Activated T-cell treated with anti-CD3 and anti-CD28 coated beads, Interleukin-2, amount 50 U/mL, for 72 hours (primary cell): Measurements from ENCODE around the gene EPHA4. TPM values are rescaled to one million over a fixed set of nuclear protein-coding genes. Genes with fewer than 3 reads are reported as not detected.

Source experiments
- ATAC-seq, 2 donors: fragments of 150-1000 bp; cut with Tn5 transposase; replicated peaks in 1 of 2; 2 replicates each; pipeline ENCODE4 v1.10.0; 2021; ENCODE audit warnings: moderate library complexity in 2 of 2, mild to moderate bottlenecking in 1 of 2
- DNase-seq, 2 donors: peaks; one replicate each; pipeline ENCODE4 v3.0.0; 2021 to 2022; ENCODE audit warnings: mixed read lengths in 1 of 2
- H3K27ac Mint-ChIP-seq: one replicate; pipeline ENCODE4 v1.8.0; 2022; ENCODE audit warnings: mild to moderate bottlenecking, moderate library complexity, mixed read lengths
- H3K27me3 Mint-ChIP-seq: one replicate; pipeline ENCODE4 v1.8.0; 2022; ENCODE audit warnings: low read depth, mixed read lengths
- H3K36me3 Mint-ChIP-seq, 2 donors: one replicate each; pipeline ENCODE4 v1.8.0; 2022; ENCODE audit warnings: mixed read lengths in 2 of 2, mild to moderate bottlenecking in 1 of 2; ENCODE audit not compliant: insufficient read depth in 2 of 2
- H3K4me1 Mint-ChIP-seq: one replicate; pipeline ENCODE4 v1.8.0; 2022; ENCODE audit warnings: low read depth, mixed read lengths
- H3K4me3 Mint-ChIP-seq, 2 donors: one replicate each; pipeline ENCODE4 v1.8.0; 2022; ENCODE audit warnings: mild to moderate bottlenecking in 2 of 2, mixed read lengths in 2 of 2, moderate library complexity in 2 of 2
- H3K9me3 Mint-ChIP-seq, 2 donors: one replicate each; pipeline ENCODE4 v1.8.0; 2022; ENCODE audit warnings: mixed read lengths in 2 of 2
- total RNA-seq, 2 donors: library from RNA; stranded (reverse); gene quantifications; one replicate each; pipeline ENCODE4 v1.2.3, GENCODE V29; 2022

The EPHA4 gene
- total RNA-seq, 2 donors from 2014 or later = 3.4 to 6.6 TPM

DNA sequence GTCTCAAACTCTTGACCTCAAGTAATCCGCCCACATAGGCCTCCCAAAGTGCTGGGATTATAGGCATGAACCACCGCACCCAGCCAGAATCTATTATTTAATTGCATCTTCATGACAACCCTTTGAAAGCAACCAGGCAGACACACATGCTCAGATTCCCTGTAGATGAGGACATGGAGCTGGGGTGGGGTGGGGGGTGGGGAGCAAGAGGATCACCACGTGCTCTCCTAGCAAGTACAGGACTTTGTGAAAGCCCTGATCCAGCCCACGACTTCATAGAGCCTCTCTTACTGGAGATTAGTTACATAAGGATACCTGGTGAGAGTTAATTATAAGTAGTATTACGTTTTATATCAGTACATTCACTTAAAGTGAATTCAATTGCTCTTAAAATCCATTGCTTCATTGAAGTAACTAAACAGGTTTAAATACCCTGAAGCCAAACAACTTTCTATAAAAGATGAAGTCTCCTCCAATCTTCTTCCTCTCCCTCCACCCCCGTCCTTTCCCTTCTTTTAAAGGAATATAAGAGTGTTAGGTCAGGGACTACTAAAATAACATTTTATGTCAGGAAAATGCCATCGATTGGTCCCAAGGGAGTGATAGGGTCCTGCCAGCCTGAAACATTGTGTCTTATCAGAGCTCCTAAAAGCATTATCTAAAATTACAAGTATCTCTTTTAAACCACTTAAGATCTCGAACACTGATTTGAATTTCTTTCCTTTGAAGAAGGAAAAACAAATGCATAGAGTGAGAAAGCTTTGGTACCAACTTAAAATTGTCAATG, 123.9 kb downstream of the EPHA4 start:
- Mint-ChIP-seq H3K27me3 (no peaks in the 10 kb centered on the region), H3K9me3 (no peaks in the 10 kb centered on the region), H3K36me3 (no peaks in the 10 kb centered on the region), H3K4me3 (no peak overlapping the region), H3K4me1 (peaks cover 9% of the 10 kb centered on the region), H3K27ac (no peak overlapping the region)
- no peak for ATAC-seq
- no peak for DNase-seq

GRCh38 chr2:221447310-221447709, 124.8 kb downstream of the EPHA4 start:
- H3K36me3 Mint-ChIP-seq = no peaks in the 10 kb centered on the region
- no peaks in the 10 kb centered on the region for H3K27me3 Mint-ChIP-seq
- H3K4me1 Mint-ChIP-seq = peaks cover 9% of the 10 kb centered on the region
- ATAC-seq (no peak), DNase-seq (no peak)
- H3K4me3 Mint-ChIP-seq = no peak overlapping the region
- H3K27ac Mint-ChIP-seq = no peak overlapping the region
- H3K9me3 Mint-ChIP-seq = no peaks in the 10 kb centered on the region

GRCh38 chr2:221446140-221446539, 126.0 kb downstream of the EPHA4 start:
- Mint-ChIP-seq H3K4me3 (no peak overlapping the region), H3K4me1 (peaks cover 9% of the 10 kb centered on the region), H3K9me3 (no peaks in the 10 kb centered on the region), H3K27ac (no peak overlapping the region), H3K27me3 (no peaks in the 10 kb centered on the region), H3K36me3 (no peaks in the 10 kb centered on the region)
- DNase-seq = no peak
- ATAC-seq = no peak

GRCh38 chr2:221444106-221444505, 128.0 kb downstream of the EPHA4 start:
- no peak overlapping the region for H3K4me3 Mint-ChIP-seq
- DNase-seq (no peak), ATAC-seq (peak; percentile 41 to 74)
- H3K4me1 Mint-ChIP-seq = peaks cover 9% of the 10 kb centered on the region
- H3K27ac Mint-ChIP-seq = no peak overlapping the region
- no peaks in the 10 kb centered on the region for H3K27me3 Mint-ChIP-seq
- H3K9me3 Mint-ChIP-seq = no peaks in the 10 kb centered on the region
- no peaks in the 10 kb centered on the region for H3K36me3 Mint-ChIP-seq

- no peaks in the 10 kb centered on the region for H3K27me3 Mint-ChIP-seq
- DNase-seq (no peak), ATAC-seq (no peak)
- H3K36me3 Mint-ChIP-seq = no peaks in the 10 kb centered on the region
- no peak overlapping the region for H3K27ac Mint-ChIP-seq
- no peak overlapping the region for H3K4me3 Mint-ChIP-seq
- peaks cover 9% of the 10 kb centered on the region for H3K4me1 Mint-ChIP-seq
- H3K9me3 Mint-ChIP-seq = no peaks in the 10 kb centered on the region
Measured at GRCh38 chr2:221443645-221444044, 128.5 kb downstream of the EPHA4 start.

DNA sequence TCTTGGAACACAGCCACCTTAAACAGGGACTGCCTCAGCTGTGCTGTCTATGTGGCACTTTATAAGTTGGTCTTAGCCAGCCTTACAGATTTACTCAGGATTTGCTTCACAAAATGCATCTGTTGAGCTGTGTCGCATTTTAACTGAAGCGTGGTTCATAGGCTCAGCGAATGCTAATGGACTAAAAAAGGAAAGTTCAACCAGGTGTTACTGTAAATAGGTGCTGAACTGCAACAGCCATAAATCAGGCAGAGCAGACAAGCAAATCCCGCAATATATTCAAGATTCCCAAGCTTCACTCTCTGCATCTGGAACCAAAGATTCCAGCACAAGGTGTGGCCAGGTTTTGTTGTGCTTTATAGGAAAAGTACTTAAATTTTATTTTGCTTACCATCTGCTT, 130.0 kb downstream of the EPHA4 start:
- H3K4me1 Mint-ChIP-seq = peaks cover 9% of the 10 kb centered on the region
- no peak overlapping the region for H3K4me3 Mint-ChIP-seq
- H3K9me3 Mint-ChIP-seq = no peaks in the 10 kb centered on the region
- no peaks in the 10 kb centered on the region for H3K27me3 Mint-ChIP-seq
- no peaks in the 10 kb centered on the region for H3K36me3 Mint-ChIP-seq
- no peak overlapping the region for H3K27ac Mint-ChIP-seq
- DNase-seq = no peak
- no peak for ATAC-seq

GRCh38 chr2:221439761-221440479, 132.2 kb downstream of the EPHA4 start:
- no peaks in the 10 kb centered on the region for H3K27me3 Mint-ChIP-seq
- no peak overlapping the region for H3K4me3 Mint-ChIP-seq
- H3K27ac Mint-ChIP-seq = no peak overlapping the region
- peaks cover 9% of the 10 kb centered on the region for H3K4me1 Mint-ChIP-seq
- ATAC-seq (no peak), DNase-seq (no peak)
- H3K36me3 Mint-ChIP-seq = no peaks in the 10 kb centered on the region
- no peaks in the 10 kb centered on the region for H3K9me3 Mint-ChIP-seq

DNA sequence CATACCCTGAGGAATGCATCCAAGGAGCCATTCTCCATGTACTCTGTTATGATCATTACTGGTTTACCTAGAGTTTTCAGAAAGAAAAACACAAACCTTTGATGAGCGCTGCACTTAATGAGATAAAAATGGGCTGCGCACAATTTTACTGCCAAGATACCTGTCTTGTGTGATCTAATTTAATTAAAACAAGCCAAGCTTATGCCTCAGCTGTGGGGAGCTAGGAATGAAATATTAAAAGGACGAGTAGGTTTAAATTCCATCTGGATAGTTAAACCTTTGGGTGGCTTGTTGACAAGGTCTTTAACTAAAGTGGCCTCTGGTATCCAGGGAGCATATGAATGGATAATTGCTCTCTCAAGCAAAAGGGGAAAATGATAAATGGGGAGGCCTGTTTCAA, 135.0 kb downstream of the EPHA4 start:
- Mint-ChIP-seq H3K9me3 (no peaks in the 10 kb centered on the region), H3K27ac (no peak overlapping the region), H3K4me1 (no peaks in the 10 kb centered on the region), H3K4me3 (no peak overlapping the region), H3K27me3 (no peaks in the 10 kb centered on the region), H3K36me3 (no peaks in the 10 kb centered on the region)
- DNase-seq (no peak), ATAC-seq (no peak)

GRCh38 chr2:221435171-221435570, 136.9 kb downstream of the EPHA4 start:
- no peak overlapping the region for H3K27ac Mint-ChIP-seq
- DNase-seq (no peak), ATAC-seq (no peak)
- no peaks in the 10 kb centered on the region for H3K9me3 Mint-ChIP-seq
- H3K36me3 Mint-ChIP-seq = no peaks in the 10 kb centered on the region
- H3K4me3 Mint-ChIP-seq = no peak overlapping the region
- no peaks in the 10 kb centered on the region for H3K27me3 Mint-ChIP-seq
- H3K4me1 Mint-ChIP-seq = no peaks in the 10 kb centered on the region

- DNase-seq (no peak), ATAC-seq (no peak)
- Mint-ChIP-seq H3K36me3 (no peaks in the 10 kb centered on the region), H3K4me3 (no peak overlapping the region), H3K4me1 (no peaks in the 10 kb centered on the region), H3K27me3 (no peaks in the 10 kb centered on the region), H3K27ac (no peak overlapping the region), H3K9me3 (no peaks in the 10 kb centered on the region)
Measured at GRCh38 chr2:221434142-221434541, 138.0 kb downstream of the EPHA4 start.

DNA sequence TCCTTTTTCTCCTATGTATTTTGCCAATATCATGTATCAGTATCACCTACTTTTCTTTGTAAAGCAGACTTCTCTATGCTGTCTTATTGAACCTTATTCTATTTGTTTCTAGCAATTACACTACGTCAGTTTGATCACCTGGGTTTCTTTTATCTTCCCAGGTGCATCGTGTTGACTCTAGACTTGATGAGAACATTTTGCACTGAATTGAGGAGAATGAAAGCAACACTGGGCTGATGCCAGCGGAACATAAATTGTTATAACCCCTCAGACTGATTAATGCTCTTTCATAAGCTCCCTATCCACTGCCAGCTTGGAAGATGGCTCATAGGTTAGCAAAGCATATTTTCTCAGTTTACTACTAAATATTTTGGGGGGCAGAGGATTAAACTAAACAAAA, 140.6 kb downstream of the EPHA4 start:
- no peak overlapping the region for H3K4me3 Mint-ChIP-seq
- H3K36me3 Mint-ChIP-seq = no peaks in the 10 kb centered on the region
- H3K27ac Mint-ChIP-seq = no peak overlapping the region
- H3K9me3 Mint-ChIP-seq = no peaks in the 10 kb centered on the region
- ATAC-seq (no peak), DNase-seq (no peak)
- H3K4me1 Mint-ChIP-seq = no peaks in the 10 kb centered on the region
- H3K27me3 Mint-ChIP-seq = no peaks in the 10 kb centered on the region

DNA sequence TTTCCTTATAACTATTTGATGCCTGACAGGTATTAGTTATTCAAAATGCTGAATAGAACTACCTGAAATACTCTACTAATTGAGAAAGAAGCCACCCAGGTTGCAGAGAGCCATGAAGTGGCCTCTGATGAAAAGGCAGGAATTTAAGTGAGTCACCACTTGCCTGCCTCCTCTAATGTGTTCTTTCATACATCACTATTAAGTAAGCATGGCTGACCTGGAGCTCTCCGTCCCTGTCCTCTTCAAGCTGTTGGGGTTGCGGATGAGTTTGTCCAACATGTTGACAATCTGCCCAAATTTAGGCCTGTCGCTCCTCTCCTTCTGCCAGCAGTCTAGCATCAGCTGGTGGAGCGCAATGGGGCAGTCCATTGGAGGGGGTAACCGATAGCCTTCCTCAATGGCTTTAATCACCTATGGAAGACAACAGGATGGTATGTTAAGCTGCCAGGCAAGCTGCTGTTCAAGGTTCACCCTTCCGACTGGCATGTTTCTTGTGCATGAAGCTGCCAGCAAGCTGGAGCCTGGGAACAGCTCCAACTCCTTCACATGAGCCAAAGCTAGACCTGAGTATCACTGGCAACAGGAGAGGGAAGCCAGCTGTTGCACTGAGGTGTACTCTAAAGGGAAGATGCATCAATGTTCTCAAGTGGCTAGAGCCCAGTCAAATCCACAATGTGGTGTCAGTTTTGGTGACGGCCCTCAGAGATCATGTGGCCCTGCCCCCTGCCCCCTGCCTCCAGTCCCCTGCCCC, 142.2 kb downstream of the EPHA4 start:
- H3K27ac Mint-ChIP-seq = no peak overlapping the region
- no peaks in the 10 kb centered on the region for H3K27me3 Mint-ChIP-seq
- ATAC-seq = no peak
- H3K4me1 Mint-ChIP-seq = no peaks in the 10 kb centered on the region
- H3K4me3 Mint-ChIP-seq = no peak overlapping the region
- H3K36me3 Mint-ChIP-seq = no peaks in the 10 kb centered on the region
- H3K9me3 Mint-ChIP-seq = no peaks in the 10 kb centered on the region
- no peak for DNase-seq

GRCh38 chr2:221428896-221429295, 143.2 kb downstream of the EPHA4 start:
- ATAC-seq (no peak), DNase-seq (no peak)
- Mint-ChIP-seq H3K9me3 (no peaks in the 10 kb centered on the region), H3K36me3 (no peaks in the 10 kb centered on the region), H3K27me3 (no peaks in the 10 kb centered on the region), H3K4me1 (no peaks in the 10 kb centered on the region), H3K4me3 (no peak overlapping the region), H3K27ac (no peak overlapping the region)
